ENCODE data around the gene SPOUT1.

DNA sequence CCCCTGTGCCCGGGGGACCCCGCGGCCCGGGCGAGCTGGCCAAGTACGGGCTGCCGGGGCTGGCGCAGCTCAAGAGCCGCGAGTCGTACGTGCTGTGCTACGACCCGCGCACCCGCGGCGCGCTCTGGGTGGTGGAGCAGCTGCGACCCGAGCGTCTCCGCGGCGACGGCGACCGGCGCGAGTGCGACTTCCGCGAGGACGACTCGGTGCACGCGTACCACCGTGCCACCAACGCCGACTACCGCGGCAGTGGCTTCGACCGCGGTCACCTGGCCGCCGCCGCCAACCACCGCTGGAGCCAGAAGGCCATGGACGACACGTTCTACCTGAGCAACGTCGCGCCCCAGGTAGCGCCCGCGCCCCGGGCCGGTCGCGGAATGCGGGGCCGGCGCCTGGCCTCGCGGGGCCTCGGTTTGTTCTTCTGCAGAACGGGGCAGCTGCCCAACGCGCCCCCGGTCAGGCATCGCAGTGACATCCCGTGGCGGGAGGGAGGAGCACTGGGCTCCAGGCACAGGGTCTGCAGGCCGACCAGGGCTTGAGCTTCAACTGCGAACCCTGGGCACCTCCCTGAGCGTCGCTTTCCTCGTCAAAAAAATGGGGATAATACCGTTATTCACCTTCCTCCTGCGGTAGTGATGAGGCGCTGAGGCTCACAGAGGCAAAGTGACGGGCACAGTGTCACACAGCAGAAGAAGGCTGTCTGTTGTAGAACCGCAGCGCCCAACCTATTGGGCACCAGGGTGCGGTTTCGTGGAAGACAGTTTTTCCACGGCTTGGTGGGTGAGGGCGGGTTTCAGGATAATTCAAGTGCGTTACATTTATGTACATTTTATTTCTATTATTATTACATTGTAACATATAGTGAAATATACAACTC lies 10.5 kb downstream of the SPOUT1 start:
- TF ChIP-seq, protein P1, sequence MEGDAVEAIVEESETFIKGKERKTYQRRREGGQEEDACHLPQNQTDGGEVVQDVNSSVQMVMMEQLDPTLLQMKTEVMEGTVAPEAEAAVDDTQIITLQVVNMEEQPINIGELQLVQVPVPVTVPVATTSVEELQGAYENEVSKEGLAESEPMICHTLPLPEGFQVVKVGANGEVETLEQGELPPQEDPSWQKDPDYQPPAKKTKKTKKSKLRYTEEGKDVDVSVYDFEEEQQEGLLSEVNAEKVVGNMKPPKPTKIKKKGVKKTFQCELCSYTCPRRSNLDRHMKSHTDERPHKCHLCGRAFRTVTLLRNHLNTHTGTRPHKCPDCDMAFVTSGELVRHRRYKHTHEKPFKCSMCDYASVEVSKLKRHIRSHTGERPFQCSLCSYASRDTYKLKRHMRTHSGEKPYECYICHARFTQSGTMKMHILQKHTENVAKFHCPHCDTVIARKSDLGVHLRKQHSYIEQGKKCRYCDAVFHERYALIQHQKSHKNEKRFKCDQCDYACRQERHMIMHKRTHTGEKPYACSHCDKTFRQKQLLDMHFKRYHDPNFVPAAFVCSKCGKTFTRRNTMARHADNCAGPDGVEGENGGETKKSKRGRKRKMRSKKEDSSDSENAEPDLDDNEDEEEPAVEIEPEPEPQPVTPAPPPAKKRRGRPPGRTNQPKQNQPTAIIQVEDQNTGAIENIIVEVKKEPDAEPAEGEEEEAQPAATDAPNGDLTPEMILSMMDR (IDR thresholded peaks at IDR 0.05), result no peak
- TF ChIP-seq POLR2A (IDR thresholded peaks at IDR 0.05) (no peak), POLR2AphosphoS5 (IDR thresholded peaks at IDR 0.05) (no peak)

All from gastroesophageal sphincter (tissue), 3 donors.